ENCODE results near the gene FZD2.

DNA sequence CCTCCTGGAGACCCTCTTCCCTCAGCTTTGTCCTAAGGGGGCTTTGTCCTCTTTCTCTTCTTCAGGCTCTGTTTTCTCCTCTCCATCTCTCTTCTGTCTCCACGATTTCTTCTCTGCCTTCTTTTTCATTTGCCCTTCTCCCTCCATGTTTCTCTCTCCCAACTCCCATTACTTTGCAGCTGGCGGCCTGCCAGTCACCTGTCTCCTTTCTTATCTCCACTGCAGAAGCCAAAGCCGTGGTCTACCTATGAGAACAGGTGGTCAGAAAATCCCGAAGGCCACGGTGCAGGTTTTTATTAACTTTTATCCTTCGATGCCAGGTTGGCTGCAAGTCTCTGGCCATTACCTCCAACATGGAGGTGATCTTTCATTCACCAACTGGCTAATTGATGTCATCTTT lies 45.1 kb downstream of the FZD2 start:
- TF ChIP-seq, protein P1, sequence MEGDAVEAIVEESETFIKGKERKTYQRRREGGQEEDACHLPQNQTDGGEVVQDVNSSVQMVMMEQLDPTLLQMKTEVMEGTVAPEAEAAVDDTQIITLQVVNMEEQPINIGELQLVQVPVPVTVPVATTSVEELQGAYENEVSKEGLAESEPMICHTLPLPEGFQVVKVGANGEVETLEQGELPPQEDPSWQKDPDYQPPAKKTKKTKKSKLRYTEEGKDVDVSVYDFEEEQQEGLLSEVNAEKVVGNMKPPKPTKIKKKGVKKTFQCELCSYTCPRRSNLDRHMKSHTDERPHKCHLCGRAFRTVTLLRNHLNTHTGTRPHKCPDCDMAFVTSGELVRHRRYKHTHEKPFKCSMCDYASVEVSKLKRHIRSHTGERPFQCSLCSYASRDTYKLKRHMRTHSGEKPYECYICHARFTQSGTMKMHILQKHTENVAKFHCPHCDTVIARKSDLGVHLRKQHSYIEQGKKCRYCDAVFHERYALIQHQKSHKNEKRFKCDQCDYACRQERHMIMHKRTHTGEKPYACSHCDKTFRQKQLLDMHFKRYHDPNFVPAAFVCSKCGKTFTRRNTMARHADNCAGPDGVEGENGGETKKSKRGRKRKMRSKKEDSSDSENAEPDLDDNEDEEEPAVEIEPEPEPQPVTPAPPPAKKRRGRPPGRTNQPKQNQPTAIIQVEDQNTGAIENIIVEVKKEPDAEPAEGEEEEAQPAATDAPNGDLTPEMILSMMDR (IDR thresholded peaks at IDR 0.05; ENCODE audit: low read depth, low read length, poor library complexity, severe bottlenecking): no peak
- no peak for TF ChIP-seq EZH2phosphoT487 (IDR thresholded peaks at IDR 0.05; ENCODE audit: borderline replicate concordance, low read length)
